H9 (cell line): ENCODE measurements around the gene NDUFV2. TPM values are rescaled to one million over a fixed set of nuclear protein-coding genes. Genes with fewer than 3 reads are reported as not detected.

Source experiments
- DNase-seq: peaks from one replicate; pipeline ENCODE4 v3.0.0-alpha.2; 2017
- H2AFZ ChIP-seq: one replicate; pipeline ENCODE4 v1.6.1; 2013; ENCODE audit warnings: mild to moderate bottlenecking, low read length, control low read depth, moderate library complexity
- H2AK5ac ChIP-seq: 2 replicates; pipeline ENCODE4 v1.6.1; 2013; ENCODE audit warnings: low read length, control low read depth, mixed read lengths; ENCODE audit not compliant: insufficient read length
- H2BK120ac ChIP-seq: one replicate; pipeline ENCODE4 v1.6.1; 2013; ENCODE audit warnings: low read depth, mild to moderate bottlenecking, low read length, control low read depth, inconsistent platforms; ENCODE audit not compliant: poor library complexity, severe bottlenecking
- H2BK12ac ChIP-seq: 2 replicates; pipeline ENCODE4 v1.6.1; 2013; ENCODE audit warnings: low read length, control low read depth, mixed read lengths, low read depth; ENCODE audit not compliant: insufficient read length
- H2BK15ac ChIP-seq: 2 replicates; pipeline ENCODE4 v1.6.1; 2013; ENCODE audit warnings: low read depth, low read length, control low read depth
- H2BK20ac ChIP-seq: one replicate; pipeline ENCODE4 v1.6.1; 2013; ENCODE audit warnings: low read depth, mild to moderate bottlenecking, low read length, control low read depth, inconsistent platforms; ENCODE audit not compliant: poor library complexity, severe bottlenecking
- H2BK5ac ChIP-seq: 2 replicates; pipeline ENCODE4 v1.6.1; 2013; ENCODE audit warnings: low read length, control low read depth, mixed read lengths; ENCODE audit not compliant: insufficient read length
- H3K14ac ChIP-seq: 2 replicates; pipeline ENCODE4 v1.6.1; 2013; ENCODE audit warnings: low read length, control low read depth; ENCODE audit not compliant: insufficient read depth
- H3K18ac ChIP-seq: 2 replicates; pipeline ENCODE4 v1.6.1; 2013; ENCODE audit warnings: low read depth, mild to moderate bottlenecking, mixed read lengths, low read length, control low read depth; ENCODE audit not compliant: insufficient read length
- H3K23ac ChIP-seq: 2 replicates; pipeline ENCODE4 v1.6.1; 2013; ENCODE audit warnings: low read length, control low read depth, mixed read lengths, low read depth; ENCODE audit not compliant: insufficient read length
- H3K23me2 ChIP-seq: 2 replicates; pipeline ENCODE4 v1.6.1; 2013; ENCODE audit warnings: low read depth, mild to moderate bottlenecking, mixed read lengths, low read length, control low read depth; ENCODE audit not compliant: insufficient read length, poor library complexity, severe bottlenecking
- H3K27ac ChIP-seq: 2 replicates; pipeline ENCODE4 v1.5.1; 2013; ENCODE audit warnings: low read length, control low read depth, mixed read lengths, low read depth; ENCODE audit not compliant: insufficient read length
- H3K27me3 ChIP-seq: 2 replicates; pipeline ENCODE4 v1.6.1; 2013; ENCODE audit warnings: low read length, control low read depth, inconsistent platforms; ENCODE audit not compliant: insufficient read depth
- H3K4ac ChIP-seq: 2 replicates; pipeline ENCODE4 v1.6.1; 2013; ENCODE audit warnings: low read depth, mild to moderate bottlenecking, control low read depth, inconsistent platforms, low read length, moderate library complexity
- H3K4me1 ChIP-seq: 2 replicates; pipeline ENCODE4 v1.6.1; 2013; ENCODE audit warnings: low read length, control low read depth, inconsistent platforms; ENCODE audit not compliant: insufficient read depth
- H3K4me2 ChIP-seq: 2 replicates; pipeline ENCODE4 v1.6.1; 2013; ENCODE audit warnings: low read length, control low read depth, mixed read lengths; ENCODE audit not compliant: insufficient read length, insufficient read depth
- H3K56ac ChIP-seq: 2 replicates; pipeline ENCODE4 v1.6.1; 2013; ENCODE audit warnings: low read depth, mild to moderate bottlenecking, mixed read lengths, low read length, control low read depth; ENCODE audit not compliant: insufficient read length
- H3K79me1 ChIP-seq: 2 replicates; pipeline ENCODE4 v1.6.1; 2013; ENCODE audit warnings: low read depth, mild to moderate bottlenecking, moderate library complexity, low read length, control low read depth, inconsistent platforms; ENCODE audit not compliant: insufficient read depth, poor library complexity, severe bottlenecking
- H3K79me2 ChIP-seq: 2 replicates; pipeline ENCODE4 v1.6.1; 2013; ENCODE audit warnings: low read length, control low read depth, inconsistent platforms; ENCODE audit not compliant: insufficient read depth
- H3K9ac ChIP-seq: 2 replicates; pipeline ENCODE4 v1.6.1; 2013; ENCODE audit warnings: low read length, control low read depth, mixed read lengths; ENCODE audit not compliant: insufficient read length; ENCODE audit errors: extremely low read depth
- H3K9me3 ChIP-seq: one replicate; pipeline ENCODE4 v1.6.1; 2013; ENCODE audit warnings: low read depth, low read length, inconsistent platforms; ENCODE audit not compliant: control insufficient read depth
- H3T11ph ChIP-seq: one replicate; pipeline ENCODE4 v1.6.1; 2013; ENCODE audit warnings: mild to moderate bottlenecking, low read length, control low read depth, inconsistent platforms
- H4K20me1 ChIP-seq: one replicate; pipeline ENCODE4 v1.6.1; 2013; ENCODE audit not compliant: control insufficient read depth, insufficient read length, insufficient read depth
- H4K5ac ChIP-seq: 2 replicates; pipeline ENCODE4 v1.6.1; 2013; ENCODE audit warnings: low read depth, mild to moderate bottlenecking, mixed read lengths, low read length, control low read depth; ENCODE audit not compliant: insufficient read length
- H4K8ac ChIP-seq: replicated peaks from 2 replicates; pipeline ENCODE4 v1.6.1; 2013; ENCODE audit warnings: low read length, control low read depth, mixed read lengths, low read depth; ENCODE audit not compliant: insufficient read length
- H4K91ac ChIP-seq: 2 replicates; pipeline ENCODE4 v1.6.1; 2013; ENCODE audit warnings: low read depth, mild to moderate bottlenecking, moderate library complexity, mixed read lengths, low read length, control low read depth; ENCODE audit not compliant: insufficient read length
- H3K27ac Mint-ChIP-seq, 3 experiments: 2 replicates in 2 of 3; 3 replicates in 1 of 3; pipeline ENCODE4 v1.8.0; 2020 to 2021; ENCODE audit warnings: mixed read lengths in 3 of 3, mild to moderate bottlenecking in 1 of 3, moderate library complexity in 1 of 3
- H3K27me3 Mint-ChIP-seq: 2 replicates; pipeline ENCODE4 v1.8.0; 2021; ENCODE audit warnings: low read depth, mild to moderate bottlenecking, moderate library complexity, mixed read lengths
- H3K36me3 Mint-ChIP-seq, 3 experiments: 2 replicates in 2 of 3; 3 replicates in 1 of 3; pipeline ENCODE4 v1.8.0; 2020 to 2021; ENCODE audit warnings: low read depth in 3 of 3, mixed read lengths in 3 of 3; ENCODE audit not compliant: insufficient read depth in 1 of 3
- H3K4me1 Mint-ChIP-seq, 2 experiments: 2 replicates each; pipeline ENCODE4 v1.8.0; 2020; ENCODE audit warnings: mixed read lengths in 2 of 2
- H3K4me3 Mint-ChIP-seq, 2 experiments: 2 replicates in 1 of 2; 3 replicates in 1 of 2; pipeline ENCODE4 v1.8.0; 2020 to 2021; ENCODE audit warnings: mild to moderate bottlenecking in 2 of 2, mixed read lengths in 2 of 2, moderate library complexity in 1 of 2
- H3K9me3 Mint-ChIP-seq, 2 experiments: 2 replicates in 1 of 2; 3 replicates in 1 of 2; pipeline ENCODE4 v1.8.0; 2020; ENCODE audit warnings: mild to moderate bottlenecking in 2 of 2, mixed read lengths in 2 of 2, moderate library complexity in 1 of 2
- CTCF ChIP-seq: fragments of 200-600 bp; sonication (generic); conservative IDR thresholded peaks from 3 replicates; pipeline ENCODE4 v1.8.0; 2021; ENCODE audit warnings: antibody characterized with exemption, mild to moderate bottlenecking
- WGBS: extraction: QIAGEN DNeasy Blood & Tissue Kit; methylation state at CpG from one replicate; pipeline ENCODE4 v1.1.7; 2013; ENCODE audit warnings: missing lambda C conversion rate, low lambda C conversion rate, mixed read lengths; ENCODE audit not compliant: insufficient read length; ENCODE audit errors: extremely low coverage; 5-methylcytosine and 5-hydroxymethylcytosine counted together
- total RNA-seq: library from RNA; stranded (reverse); gene quantifications from 2 replicates; pipeline ENCODE4 v1.2.1, GENCODE V29; 2021

The NDUFV2 gene
- total RNA-seq, 1 experiment from 2014 or later, result 206 TPM

GRCh38 chr18:9123520-9123919 is 21.0 kb downstream of the NDUFV2 start:
- no peak overlapping the region for H3T11ph ChIP-seq
- H3K4me2 ChIP-seq, result no peak overlapping the region
- H3K27ac ChIP-seq, result no peak overlapping the region
- no peak overlapping the region for H3K14ac ChIP-seq
- no peak for TF ChIP-seq CTCF
- Mint-ChIP-seq H3K27me3 (no peaks in the 10 kb centered on the region), H3K36me3 (peaks cover 35 to 78% (median 75%) of the 10 kb centered on the region in 3 experiments; a peak in 6 of 7 replicates), H3K4me1 (no peaks in the 10 kb centered on the region), H3K4me3 (no peak overlapping the region), H3K9me3 (no peaks in the 10 kb centered on the region), H3K27ac (no peak overlapping the region)
- H4K8ac ChIP-seq, result no peak overlapping the region
- H2BK12ac ChIP-seq, result no peak overlapping the region
- H2BK120ac ChIP-seq, result no peak overlapping the region
- H3K4ac ChIP-seq, result no peak overlapping the region
- DNase-seq, result no peak
- H3K18ac ChIP-seq, result no peak overlapping the region
- no peaks in the 10 kb centered on the region for H3K79me1 ChIP-seq
- H2BK20ac ChIP-seq, result no peak overlapping the region
- H3K9ac ChIP-seq, result no peak overlapping the region
- H3K56ac ChIP-seq, result no peak overlapping the region
- H3K4me1 ChIP-seq, result no peaks in the 10 kb centered on the region
- no peaks in the 10 kb centered on the region for H3K23me2 ChIP-seq
- H4K5ac ChIP-seq, result no peak overlapping the region
- H3K27me3 ChIP-seq, result no peaks in the 10 kb centered on the region
- no peaks in the 10 kb centered on the region for H3K9me3 ChIP-seq
- H4K20me1 ChIP-seq, result no peaks in the 10 kb centered on the region
- no CpG with 5 or more reads among the region's 2 CpGs for WGBS
- H2AFZ ChIP-seq, result no peak overlapping the region
- no peak overlapping the region for H2BK15ac ChIP-seq
- no peak overlapping the region for H2BK5ac ChIP-seq
- no peaks in the 10 kb centered on the region for H3K79me2 ChIP-seq
- H3K23ac ChIP-seq, result no peak overlapping the region
- no peak overlapping the region for H4K91ac ChIP-seq
- H2AK5ac ChIP-seq, result no peak overlapping the region
